NCI-H2227 (cell line): ENCODE measurements around the gene STYXL1.
"Not testable (repeated sequence)": the region's sequence is repeated elsewhere in the genome, so short reads cannot be mapped to it uniquely, and the experiment has no call there.

Source experiments
- DNase-seq: peaks from one replicate; lab custom pipeline; 2025; ENCODE audit not compliant: unreplicated experiment; lab: John Stamatoyannopoulos, UW

The STYXL1 gene, protein sequence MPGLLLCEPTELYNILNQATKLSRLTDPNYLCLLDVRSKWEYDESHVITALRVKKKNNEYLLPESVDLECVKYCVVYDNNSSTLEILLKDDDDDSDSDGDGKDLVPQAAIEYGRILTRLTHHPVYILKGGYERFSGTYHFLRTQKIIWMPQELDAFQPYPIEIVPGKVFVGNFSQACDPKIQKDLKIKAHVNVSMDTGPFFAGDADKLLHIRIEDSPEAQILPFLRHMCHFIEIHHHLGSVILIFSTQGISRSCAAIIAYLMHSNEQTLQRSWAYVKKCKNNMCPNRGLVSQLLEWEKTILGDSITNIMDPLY

DNA sequence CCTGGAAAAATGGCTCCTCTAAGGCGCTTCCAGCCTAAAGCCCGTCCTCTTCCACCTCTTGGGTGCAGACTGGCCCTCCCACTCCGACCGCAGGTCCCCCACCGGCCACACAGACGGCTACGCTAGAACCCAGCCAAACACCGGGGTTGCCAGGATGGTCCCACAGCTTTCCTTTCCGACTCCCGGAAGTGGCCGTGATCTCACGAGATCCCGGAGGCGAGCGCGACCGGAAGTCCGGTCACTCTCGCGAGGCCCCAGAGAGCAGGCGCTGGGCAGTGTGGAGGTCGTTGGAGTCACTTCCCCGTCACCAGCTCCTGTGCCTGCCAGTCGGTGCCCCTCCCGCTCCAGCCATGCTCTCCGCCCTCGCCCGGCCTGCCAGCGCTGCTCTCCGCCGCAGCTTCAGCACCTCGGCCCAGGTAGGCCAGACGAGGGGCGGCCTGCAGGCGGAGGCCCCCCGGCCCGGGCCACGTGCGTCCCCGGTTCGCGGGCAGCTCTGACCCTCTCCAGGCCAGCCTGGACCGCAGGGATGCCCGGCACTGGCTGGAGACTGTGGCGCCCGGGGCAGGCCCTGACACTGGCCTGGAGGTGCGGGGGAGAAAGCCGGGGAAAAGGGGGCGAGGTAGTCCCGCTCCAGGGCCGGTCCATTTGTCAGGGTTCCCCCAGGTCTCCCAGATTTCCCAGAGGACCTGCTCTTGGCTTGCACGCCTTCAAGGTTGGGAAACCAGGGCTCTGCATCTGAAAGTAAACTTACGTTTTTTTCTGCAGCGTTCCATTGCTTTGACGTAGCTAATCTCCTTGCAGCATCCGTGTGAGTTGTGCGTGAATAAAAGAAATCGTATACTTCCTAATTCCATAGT is at the start of gene STYXL1, which contains the start of gene MDH2:
STYXL1 (minus strand) TSS at position 190 of the 857 bp plus-strand sequence. CDS start 17,477 bp downstream, outside the sequence.
MDH2 (plus strand) TSS at position 296 of the 857 bp plus-strand sequence; CDS start at position 351, 55 bp downstream.
- DNase-seq, result peak; percentile 97

DNA sequence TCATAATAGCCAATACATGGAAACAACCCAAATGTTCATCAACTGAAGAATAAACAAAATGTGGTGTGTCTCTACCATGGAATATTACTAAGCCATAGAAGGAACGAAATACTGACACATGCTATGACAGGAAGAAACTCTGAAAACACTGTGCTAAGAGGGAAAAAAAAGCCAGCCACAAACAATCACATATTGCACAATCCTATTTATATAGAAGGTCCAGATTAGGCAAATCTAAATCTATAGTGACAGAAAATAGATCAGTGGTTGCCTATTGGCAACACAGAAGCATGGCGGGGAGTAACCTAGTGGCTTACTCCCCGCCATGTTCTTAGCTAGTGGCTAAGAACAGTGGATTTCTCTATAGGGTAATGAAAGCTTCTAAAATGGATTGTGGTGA is 48.1 kb upstream of the STYXL1 start:
- no peak for DNase-seq

DNA sequence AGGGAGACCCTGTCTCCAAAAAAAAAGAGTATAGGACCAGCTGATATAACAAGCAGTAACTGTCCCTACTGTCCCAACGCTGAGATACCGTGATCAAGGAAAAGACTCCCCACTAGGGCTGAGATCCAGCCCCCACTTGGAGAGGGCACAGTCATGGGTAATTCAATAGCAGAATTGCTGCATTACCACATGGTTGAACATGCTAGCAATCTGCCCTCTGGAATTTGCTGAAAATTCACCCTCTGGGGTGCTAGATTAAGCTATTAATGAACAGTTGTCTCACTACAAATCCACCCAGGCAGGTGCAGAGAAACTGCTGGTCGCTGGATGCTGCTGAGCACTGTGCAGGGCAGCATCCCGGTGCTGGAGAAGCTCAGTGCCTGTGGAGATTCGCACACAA is 46.5 kb upstream of the STYXL1 start:
- DNase-seq, result not testable (repeated sequence)

DNA sequence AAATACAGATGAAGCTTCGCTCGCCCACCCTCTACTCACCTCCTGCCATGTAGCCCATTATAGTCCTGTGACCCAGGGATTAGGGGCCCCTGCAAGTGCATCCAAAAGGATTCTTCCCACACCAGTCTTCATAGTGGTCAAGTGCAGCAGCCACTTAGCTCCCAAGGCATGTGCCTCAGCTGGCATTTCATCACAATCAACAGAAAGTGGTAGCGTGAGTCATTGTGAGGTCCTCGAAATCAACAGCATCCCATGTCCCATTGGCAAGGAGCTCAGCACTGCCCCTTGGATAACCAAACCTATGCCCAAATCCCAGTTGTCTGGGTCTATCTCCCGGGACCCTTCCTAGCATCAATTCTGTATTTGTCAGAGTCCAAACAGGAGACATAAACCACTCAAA is 45.7 kb upstream of the STYXL1 start:
- not testable (repeated sequence) for DNase-seq

DNA sequence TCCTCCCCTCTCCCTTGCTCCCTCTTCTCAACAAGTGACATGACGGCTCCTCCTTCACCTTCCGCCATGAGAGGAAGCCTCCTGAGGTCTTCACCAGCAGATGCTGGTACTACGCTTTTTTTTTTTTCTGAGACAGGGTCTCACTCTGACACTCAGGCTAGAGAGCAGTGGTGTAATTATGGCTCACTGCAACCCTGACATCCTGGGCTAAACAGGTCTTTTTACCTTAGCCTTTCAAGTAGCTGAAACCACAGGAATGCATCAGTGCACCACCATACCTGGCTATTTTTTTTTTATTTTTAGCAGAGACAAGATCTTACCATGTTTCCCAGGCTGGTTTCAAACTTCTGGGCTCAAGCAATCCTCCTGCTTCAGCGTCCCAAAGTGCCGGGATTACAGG is 43.7 kb upstream of the STYXL1 start:
- no peak for DNase-seq

DNA sequence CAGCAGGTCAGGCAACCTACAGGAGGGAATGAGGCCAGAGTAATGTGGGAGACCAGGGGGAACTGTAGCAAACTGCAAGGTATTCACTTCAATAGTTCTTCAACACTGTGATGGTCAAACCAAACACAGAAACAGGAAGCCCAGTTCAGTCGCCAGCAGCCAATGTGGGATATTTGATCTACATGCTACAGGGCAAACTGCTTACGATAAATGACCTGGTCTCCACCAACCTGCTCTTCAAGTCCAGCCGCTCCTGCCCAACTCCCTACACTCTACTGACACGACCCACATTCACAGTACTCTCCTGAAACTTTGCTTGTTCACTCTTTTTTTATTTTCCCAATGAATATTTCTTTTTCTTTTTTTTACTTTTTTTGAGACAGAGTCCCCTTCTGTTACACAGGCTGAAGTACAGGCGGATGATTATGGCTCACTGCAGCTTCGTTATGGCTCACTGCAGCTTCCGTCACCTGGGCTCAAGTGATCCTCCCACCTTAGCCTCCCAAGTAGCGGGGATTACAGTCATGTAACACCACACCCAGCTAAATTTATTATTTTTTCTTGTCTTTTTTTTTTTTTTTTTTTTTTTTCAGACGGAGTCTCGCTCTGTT is 42.2 kb upstream of the STYXL1 start:
- DNase-seq, result no peak

DNA sequence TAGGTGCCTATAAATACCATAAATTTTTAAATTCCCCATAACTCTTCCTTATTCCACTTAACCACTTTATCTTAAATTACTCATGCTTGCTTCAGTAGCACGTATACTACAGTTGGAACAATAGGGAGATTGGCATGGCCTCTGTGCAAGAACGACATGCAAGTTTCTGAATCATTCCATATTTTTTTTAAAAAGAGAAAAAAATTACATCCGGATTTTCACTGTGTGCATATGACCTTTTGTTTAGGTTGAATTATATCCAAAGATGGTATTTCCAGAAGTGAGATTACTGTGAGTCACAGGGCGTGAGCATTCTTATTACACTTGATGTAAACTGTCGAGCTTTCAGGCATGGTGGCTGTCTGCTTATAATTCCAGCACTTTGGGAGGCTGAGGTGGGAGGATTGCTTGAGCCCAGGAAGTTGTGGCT is 39.6 kb upstream of the STYXL1 start:
- DNase-seq, result not testable (repeated sequence)

DNA sequence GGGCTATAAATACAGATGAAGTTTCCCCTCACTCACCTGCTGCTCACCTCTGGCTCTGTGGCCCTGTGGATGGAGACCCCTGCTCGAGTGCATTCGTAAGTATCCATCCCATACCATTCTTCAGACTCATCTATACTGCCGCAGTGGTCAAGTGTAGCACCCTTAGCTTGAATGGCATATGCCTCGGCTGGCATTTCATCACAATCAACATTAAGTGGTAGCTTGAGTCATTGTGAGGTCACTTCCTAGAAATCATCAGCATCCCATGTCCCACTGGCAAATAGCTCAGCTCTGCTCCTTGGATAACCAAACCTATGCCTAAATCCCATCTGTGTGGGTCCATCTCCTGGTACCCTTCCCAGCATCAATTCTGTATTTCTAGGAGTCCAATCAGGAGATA is 38.3 kb upstream of the STYXL1 start:
- no peak for DNase-seq

DNA sequence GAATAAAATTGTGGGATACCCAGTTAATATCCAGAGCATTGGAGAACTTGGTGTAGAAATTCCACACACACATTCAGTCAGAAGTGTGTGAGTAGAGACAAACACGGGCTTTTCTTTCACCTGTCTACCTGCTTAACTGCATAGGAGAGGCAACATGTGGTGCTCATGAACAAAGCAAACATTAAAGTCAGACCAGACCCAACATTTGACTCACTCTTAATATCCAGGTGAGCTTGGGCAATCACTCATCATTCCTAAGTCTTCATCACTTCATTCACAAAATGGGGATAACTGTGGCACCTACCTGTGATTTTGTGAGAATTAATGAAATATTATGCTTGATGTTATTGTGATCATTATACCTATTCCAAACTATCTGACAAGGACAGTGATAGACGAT is 36.3 kb upstream of the STYXL1 start:
- not testable (repeated sequence) for DNase-seq

DNA sequence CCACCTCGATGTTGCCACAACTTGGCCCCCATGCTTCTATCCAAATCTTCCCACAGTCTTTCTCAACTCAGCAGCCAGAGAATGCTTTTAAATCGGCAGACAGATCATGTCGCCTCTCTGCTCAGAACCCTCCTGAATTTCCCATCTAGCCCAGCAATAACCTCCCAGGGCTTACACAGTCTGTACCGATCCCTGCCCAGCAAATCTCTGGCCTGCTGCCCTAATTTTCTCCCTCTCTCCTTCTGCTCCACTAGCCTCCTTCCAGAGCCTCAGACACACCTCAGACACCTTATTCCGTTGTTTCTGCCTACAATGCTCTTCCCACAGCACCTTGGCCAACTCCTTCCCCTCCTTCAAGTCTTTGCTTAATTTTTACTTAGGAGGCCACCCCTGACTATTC is 32.4 kb upstream of the STYXL1 start:
- no peak for DNase-seq

DNA sequence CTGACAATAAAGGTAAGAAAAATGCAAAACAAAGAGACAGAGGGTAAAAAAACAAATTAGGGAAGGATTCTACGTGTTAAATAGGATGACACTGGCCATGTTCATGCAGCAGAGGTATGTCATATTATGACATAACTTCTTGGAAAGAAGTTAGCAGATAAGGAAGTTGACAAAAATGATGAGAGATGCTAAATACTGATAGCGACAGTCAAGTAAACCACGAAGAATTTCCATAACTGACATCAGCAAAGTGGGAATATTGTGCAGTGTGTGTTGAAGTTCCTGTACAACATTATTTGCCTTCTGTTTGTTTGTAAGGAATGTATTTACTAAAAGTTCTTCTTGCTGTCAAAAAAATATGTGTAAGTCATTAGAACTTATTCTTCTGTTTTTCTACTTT is 29.6 kb upstream of the STYXL1 start:
- no peak for DNase-seq

DNA sequence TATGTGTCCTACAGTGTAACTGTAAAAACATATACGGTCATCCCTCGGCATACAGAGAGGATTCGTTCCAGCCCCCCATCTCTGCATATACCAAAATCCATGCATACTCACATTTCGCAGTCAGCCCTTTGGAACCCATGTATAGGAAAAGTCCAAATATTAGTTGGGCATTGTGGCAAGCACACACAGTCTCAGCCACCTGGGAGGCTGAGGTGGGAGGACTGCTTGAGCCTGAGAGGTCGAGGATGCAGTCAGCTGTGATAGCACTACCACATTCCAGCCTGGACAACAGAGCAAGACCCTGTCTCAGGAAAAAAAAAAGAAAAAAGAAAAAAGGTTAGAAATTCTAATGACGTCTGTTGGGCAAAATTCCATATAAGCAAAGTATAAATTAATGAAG is 29.2 kb upstream of the STYXL1 start:
- DNase-seq, result no peak

DNA sequence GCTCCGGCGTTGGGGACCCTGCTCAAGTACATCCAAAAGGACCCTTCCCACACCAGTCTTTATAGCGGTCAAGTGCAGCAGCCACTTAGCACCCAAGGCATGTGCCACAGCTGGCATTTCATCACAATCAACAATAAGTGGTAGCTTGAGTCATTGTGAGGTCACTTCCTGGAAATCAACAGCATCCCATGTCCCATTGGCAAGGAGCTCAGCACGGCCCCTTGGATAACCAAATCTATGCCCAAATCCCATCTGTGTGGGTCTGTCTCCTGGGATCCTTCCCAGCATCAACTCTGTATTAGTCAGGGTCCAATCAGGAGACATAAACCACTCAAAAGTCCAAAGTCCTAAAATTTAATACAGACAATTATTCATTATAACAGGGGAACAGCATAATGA is 27.2 kb upstream of the STYXL1 start:
- no peak for DNase-seq

DNA sequence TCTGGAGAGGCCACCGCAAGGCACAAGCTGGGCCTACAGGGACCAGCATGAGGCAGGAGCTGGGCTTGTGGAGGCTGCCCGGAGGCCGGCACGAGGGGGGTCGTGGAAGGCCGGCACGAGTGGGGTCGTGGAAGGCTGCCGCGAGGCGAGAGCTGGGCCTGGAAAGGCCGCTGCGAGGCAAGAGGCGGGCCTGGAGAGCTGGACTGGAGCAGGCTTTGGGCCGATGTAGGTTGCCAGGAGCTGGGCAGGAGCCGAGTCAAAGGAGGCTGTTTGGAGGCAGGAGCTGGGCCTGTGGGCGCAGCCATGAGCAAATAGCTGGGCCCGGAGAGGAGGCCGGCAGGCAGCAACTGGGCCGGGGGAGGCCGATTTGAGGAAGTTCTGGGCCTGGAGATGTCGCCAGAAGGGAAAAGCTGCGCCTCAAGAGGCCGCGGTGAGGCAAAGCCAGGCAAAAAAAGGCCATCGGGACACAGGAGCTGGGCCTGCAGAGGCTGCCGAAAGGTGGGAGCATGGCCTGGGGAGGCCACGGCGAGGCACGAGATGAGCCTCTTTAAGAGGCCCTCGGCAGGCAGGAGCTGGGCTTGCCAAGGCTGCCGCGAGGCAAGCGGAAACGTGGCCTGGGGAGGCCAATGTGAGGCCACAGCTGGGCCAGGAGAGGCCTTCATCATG is 26.6 kb upstream of the STYXL1 start:
- DNase-seq, result no peak

DNA sequence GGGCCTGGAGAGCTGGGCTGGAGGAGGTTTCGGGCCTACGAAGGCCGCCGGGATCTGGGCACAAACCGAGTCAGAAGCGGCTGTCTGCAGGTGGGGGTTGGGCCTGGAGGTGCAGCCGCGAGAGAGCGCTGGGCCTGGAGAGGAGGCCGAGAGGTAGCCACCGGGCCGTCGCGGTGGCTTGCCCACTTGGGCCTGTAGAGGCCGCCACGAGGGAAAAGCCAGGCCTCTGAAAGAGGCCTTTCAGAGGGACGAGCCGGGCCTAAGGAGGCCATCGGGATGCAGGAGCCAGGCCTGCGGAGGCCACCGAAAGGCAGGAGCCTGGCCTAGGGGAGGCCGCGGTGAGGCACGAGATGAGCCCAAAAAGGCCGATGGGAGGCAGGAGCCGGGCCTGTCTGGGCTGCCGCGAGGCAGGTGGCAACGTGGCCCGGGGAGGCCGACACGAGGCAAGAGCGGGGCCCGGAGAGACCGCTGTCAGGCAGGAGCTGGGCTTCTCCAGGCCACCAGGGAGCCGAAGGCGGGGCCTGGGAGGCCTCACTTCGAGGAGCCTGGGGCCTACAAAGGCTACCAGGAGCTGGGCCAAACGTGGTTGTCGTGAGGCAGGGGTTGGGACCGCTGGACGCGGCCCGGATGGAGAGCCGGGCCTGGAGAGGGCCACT is 25.7 kb upstream of the STYXL1 start:
- no peak for DNase-seq

DNA sequence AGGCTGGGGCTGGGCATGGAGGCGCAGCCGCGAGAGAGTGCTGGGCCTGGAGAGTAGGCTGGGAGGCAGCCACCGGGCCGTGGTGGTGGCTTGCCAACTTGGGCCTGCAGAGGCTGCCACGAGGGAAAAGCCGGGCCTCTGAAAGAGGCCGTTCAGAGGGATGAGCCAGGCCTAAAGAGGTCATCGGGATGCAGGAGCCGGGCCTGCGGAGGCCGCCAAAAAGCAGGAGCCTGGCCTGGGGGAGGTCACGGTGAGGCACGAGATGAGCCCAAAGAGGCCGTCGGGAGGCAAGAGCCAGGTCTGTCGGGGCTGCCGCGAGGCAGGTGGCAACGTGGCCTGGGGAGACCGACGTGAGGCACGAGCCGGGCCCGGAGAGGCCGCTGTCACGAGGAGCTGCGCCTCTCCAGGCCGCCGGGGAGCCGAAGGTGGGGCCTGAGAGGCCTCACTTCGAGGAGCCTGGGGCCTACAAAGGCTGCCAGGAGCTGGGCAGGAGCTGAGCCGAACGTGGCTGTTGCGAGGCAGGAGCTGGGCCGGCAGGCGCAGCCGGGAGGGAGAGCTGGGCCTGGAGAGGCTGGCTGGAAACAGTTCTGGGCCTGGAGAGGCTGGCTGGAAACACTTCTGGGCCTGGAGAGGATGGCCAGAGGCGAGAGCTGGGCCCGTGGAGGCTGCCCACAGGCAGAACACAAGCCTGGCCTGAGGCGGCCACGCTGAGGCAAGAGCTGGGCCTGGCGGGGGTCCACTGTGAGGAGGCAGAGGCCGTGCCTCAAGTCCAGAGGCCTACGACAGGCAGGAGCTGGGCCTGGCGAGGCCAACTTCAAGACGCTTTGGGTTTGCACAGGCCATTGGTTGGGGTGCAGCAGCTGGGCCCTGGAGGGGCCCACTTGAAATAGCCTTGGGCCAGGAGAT is 24.7 kb upstream of the STYXL1 start:
- no peak for DNase-seq

DNA sequence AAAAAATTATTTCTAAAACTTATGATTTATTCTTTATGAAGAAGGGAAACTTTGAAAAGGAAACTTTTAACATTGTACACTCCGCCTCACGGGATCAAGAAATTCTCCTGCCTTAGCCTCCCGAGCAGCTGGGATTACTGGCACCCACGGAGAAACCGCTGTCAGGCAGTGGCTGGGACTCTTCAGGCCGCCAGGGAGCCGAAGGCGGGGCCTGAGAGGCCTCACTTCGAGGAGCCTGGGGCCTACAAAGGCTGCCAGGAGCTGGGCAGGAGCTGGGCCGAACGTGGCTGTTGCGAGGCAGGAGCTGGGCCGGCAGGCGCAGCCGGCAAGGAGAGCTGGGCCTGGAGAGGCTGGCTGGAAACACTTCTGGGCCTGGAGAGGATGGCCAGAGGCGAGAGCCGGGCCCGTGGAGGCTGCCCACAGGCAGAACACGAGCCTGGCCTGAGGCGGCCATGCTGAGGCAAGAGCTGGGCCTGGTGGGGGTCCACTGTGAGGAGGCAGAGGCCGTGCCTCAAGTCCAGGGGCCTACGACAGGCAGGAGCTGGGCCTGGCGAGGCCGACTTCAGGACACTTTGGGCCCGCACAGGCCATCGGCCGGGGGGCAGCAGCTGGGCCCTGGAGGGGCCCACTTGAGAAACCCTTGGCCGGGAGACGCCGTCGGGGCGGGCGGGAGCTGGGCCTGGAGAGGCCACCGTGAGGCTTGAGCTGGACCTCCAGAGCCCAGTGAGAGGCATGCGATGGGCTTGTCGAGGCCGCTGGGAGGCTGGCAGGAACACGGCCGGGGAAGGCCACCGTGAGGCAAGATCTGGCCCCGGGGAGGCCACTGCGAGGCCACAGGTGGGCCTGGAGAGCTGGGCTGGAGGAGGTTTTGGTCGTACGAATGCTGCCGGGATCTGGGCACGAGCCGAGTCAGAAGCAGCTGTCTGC is 23.8 kb upstream of the STYXL1 start:
- no peak for DNase-seq

DNA sequence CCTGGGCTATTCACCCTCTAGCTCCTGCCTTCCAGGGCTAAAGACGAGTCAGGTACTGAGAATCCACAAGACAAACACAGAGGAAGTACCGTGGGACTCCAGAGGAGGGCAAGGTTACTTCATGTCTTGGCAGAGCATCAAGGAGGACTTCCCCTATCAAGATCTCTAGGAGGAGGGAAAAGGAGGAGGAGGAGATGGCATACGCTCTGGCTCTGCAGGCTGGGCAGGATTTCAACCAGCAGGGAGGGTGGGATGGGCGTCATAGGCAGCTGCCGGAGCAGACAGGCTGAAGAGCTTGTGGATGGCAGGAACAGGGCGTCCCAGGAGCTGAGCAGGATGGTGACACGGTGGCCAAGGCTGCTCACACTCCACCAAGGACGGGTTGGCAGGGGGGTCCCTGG is 21.4 kb upstream of the STYXL1 start:
- DNase-seq, result peak; percentile 43
